GM12878 (cell line): ENCODE results near the gene EMILIN3. TPM values are rescaled to one million over a fixed set of nuclear protein-coding genes. Genes with fewer than 3 reads are reported as not detected.

ENCODE experiments used
- ATAC-seq: fragments of 200-7000 bp; cut with Tn5 transposase; 3 replicates; pipeline ENCODE4 v1.9.1; 2020; ENCODE audit warnings: mild to moderate bottlenecking, moderate library complexity
- BruUV-seq: library from RNA; stranded (reverse); fragments of 400-500 nt; replicated peaks from 2 replicates; lab custom pipeline; 2021; lab: Mats Ljungman, UMichigan
- CTCF ChIA-PET: fragments of 300-600 bp; sonication (Branson Sonifier 250); formaldehyde crosslinking; extraction: SDS; loops from one replicate; lab custom pipeline; 2021; ENCODE audit warnings: inconsistent platforms; lab: Yijun Ruan, JAX
- POLR2A ChIA-PET: fragments of 350-600 bp; formaldehyde crosslinking; extraction: SDS; loops from one replicate; lab custom pipeline; 2021; ENCODE audit warnings: inconsistent platforms; lab: Charles Lee
- RAD21 ChIA-PET: fragments of 300-600 bp; sonication (Branson Sonifier 250); formaldehyde crosslinking; loops from one replicate; lab custom pipeline; 2023; ENCODE audit warnings: antibody characterized with exemption; ENCODE audit not compliant: unreplicated experiment; lab: Charles Lee
- SMC1A ChIA-PET: fragments of 300-600 bp; sonication (Branson Sonifier 250); formaldehyde crosslinking; loops from one replicate; lab custom pipeline; 2023; ENCODE audit not compliant: unreplicated experiment, uncharacterized antibody; lab: Charles Lee
- DNase-seq: peaks from one replicate; pipeline ENCODE4 v3.0.0-alpha.2; 2011; ENCODE audit warnings: low read depth, low spot score
- FAIRE-seq: peaks from 3 replicates; lab custom pipeline; 2011; peaks lifted over from hg19 to GRCh38; lab: Jason Lieb, UNC
- H2AFZ ChIP-seq: 2 replicates; pipeline ENCODE4 v1.6.0; 2011; ENCODE audit warnings: low read depth, low read length, control low read depth; ENCODE audit not compliant: control insufficient read depth
- H3K27ac ChIP-seq: 2 replicates; pipeline ENCODE4 v1.5.1; 2011; ENCODE audit warnings: control low read depth; ENCODE audit not compliant: control insufficient read depth, insufficient read depth
- H3K27me3 ChIP-seq, 2 experiments: replicated peaks in 1 of 2; 2 replicates each; pipeline versions ENCODE4 v1.6.0 to v1.6.1; 2011; ENCODE audit warnings: low read length in 1 of 2; ENCODE audit not compliant: control insufficient read depth in 2 of 2, insufficient read depth in 2 of 2
- H3K36me3 ChIP-seq, 2 experiments: 2 replicates each; pipeline ENCODE4 v1.5.1; 2011; ENCODE audit warnings: low read length in 1 of 2; ENCODE audit not compliant: control insufficient read depth in 2 of 2, insufficient read depth in 2 of 2
- H3K4me1 ChIP-seq: 2 replicates; pipeline ENCODE4 v1.6.1; 2011; ENCODE audit warnings: mild to moderate bottlenecking, low read length, moderate library complexity, mixed read lengths; ENCODE audit not compliant: control insufficient read depth, insufficient read depth
- H3K4me2 ChIP-seq: 2 replicates; pipeline ENCODE4 v1.6.0; 2011; ENCODE audit warnings: control low read depth; ENCODE audit not compliant: control insufficient read depth, insufficient read depth
- H3K4me3 ChIP-seq: fragments of 200-600 bp; sonication (generic); 2 replicates; pipeline ENCODE4 v1.5.1; 2016
- H3K79me2 ChIP-seq: 2 replicates; pipeline ENCODE4 v1.6.0; 2011; ENCODE audit warnings: low read length; ENCODE audit not compliant: control insufficient read depth, insufficient read depth
- H3K9ac ChIP-seq: 2 replicates; pipeline ENCODE4 v1.8.0; 2011; ENCODE audit warnings: low read length, control low read depth, mixed read lengths; ENCODE audit not compliant: control insufficient read depth, insufficient read depth
- H3K9me3 ChIP-seq: replicated peaks from 3 replicates; pipeline ENCODE4 v1.5.1; 2011; ENCODE audit warnings: mild to moderate bottlenecking, low read length; ENCODE audit not compliant: control insufficient read depth, insufficient read depth
- H4K20me1 ChIP-seq: 2 replicates; pipeline ENCODE4 v1.6.0; 2011; ENCODE audit not compliant: control insufficient read depth, insufficient read depth
- BCL11A ChIP-seq: IDR thresholded peaks from 2 replicates; pipeline ENCODE4 v1.6.1; 2011; ENCODE audit warnings: low read depth, low read length
- BHLHE40 ChIP-seq, 2 experiments: fragments of 450-650 bp in 1 of 2; IDR thresholded peaks; 2 replicates each; pipeline ENCODE4 v1.6.1; 2011 to 2017; ENCODE audit warnings: low read depth in 2 of 2, borderline replicate concordance in 1 of 2, improper control_type of control experiment in 1 of 2, low read length in 1 of 2, mild to moderate bottlenecking in 1 of 2
- E2F8 ChIP-seq: fragments of 450-650 bp; IDR thresholded peaks from 2 replicates; pipeline ENCODE4 v1.6.1; 2018; ENCODE audit warnings: mild to moderate bottlenecking, low read depth, moderate library complexity; ENCODE audit not compliant: partially characterized antibody
- ETV6 ChIP-seq, 2 experiments: fragments of 450-650 bp in 1 of 2; IDR thresholded peaks in 1 of 2; conservative IDR thresholded peaks in 1 of 2; 2 replicates each; pipeline ENCODE4 v1.6.1; 2014; ENCODE audit warnings: antibody characterized with exemption in 1 of 2, borderline replicate concordance in 1 of 2, low read depth in 1 of 2, mild to moderate bottlenecking in 1 of 2, moderate library complexity in 1 of 2
- IRF4 ChIP-seq: IDR thresholded peaks from 2 replicates; pipeline ENCODE4 v1.6.1; 2011; ENCODE audit warnings: low read depth, low read length
- SMAD1 ChIP-seq: fragments of 450-650 bp; IDR thresholded peaks from 2 replicates; pipeline ENCODE4 v1.6.1; 2018; ENCODE audit warnings: mild to moderate bottlenecking, low read depth; ENCODE audit not compliant: partially characterized antibody
- TCF12 ChIP-seq: IDR thresholded peaks from 2 replicates; pipeline ENCODE4 v1.6.1; 2011; ENCODE audit warnings: low read depth, mild to moderate bottlenecking, low read length
- TCF3 ChIP-seq: IDR thresholded peaks from 2 replicates; pipeline ENCODE4 v1.6.1; 2012; ENCODE audit warnings: low read depth, mild to moderate bottlenecking, low read length, borderline replicate concordance; ENCODE audit not compliant: insufficient read depth
- ZZZ3 ChIP-seq: IDR thresholded peaks from 2 replicates; pipeline ENCODE4 v1.6.1; 2011; ENCODE audit warnings: low read depth; ENCODE audit not compliant: control insufficient read depth, insufficient read length
- WGBS: methylation state at CpG from one replicate; pipeline ENCODE4 v1.1.6; 2016; ENCODE audit warnings: low lambda C conversion rate; ENCODE audit not compliant: insufficient replicate concordance, insufficient coverage; ENCODE audit errors: missing lambda C conversion rate; 5-methylcytosine and 5-hydroxymethylcytosine counted together
- in situ Hi-C: fragments of 300-500 bp; cut with MboI; formaldehyde crosslinking; loops from 9 replicates; pipeline ENCODE4 v1.14.3; 2018; ENCODE audit warnings: mixed read lengths
- intact Hi-C: fragments of 100-400 bp; cut with micrococcal nuclease; formaldehyde crosslinking; loops from one replicate; pipeline ENCODE4 v1.14.2; 2022; ENCODE audit not compliant: unreplicated experiment
- polyA plus RNA-seq, 11 experiments: library from polyadenylated mRNA; depleted of rRNA in 4 of 11; unstranded in 6 of 11; stranded (reverse) in 5 of 11; fragments of >200 nt; fragmentation: Nextera tagmentation in 4 of 11; fragmentation: Illumina TruSeq in 1 of 11; extraction: Ambion mirVana in 4 of 11; extraction: Trizol in 1 of 11; gene quantifications; 1 replicate in 1 of 11; 2 replicates in 10 of 11; pipeline versions ENCODE4 v1.2.1 to v1.2.3, GENCODE V29; 2011 to 2016; ENCODE audit warnings: inconsistent platforms in 2 of 11, missing spikeins in 2 of 11, low read depth in 1 of 11
- total RNA-seq, 4 experiments: library from RNA; depleted of rRNA in 3 of 4; stranded (reverse); fragments of >200 nt in 3 of 4; fragmentation: Illumina TruSeq in 1 of 4; extraction: Trizol in 1 of 4; gene quantifications; 2 replicates each; pipeline versions ENCODE4 v1.2.1 to v1.2.3, GENCODE V29; 2013 to 2021
- TF ChIP-seq, protein P1 (sequence below): fragments of 450-650 bp; IDR thresholded peaks from 2 replicates; pipeline ENCODE4 v1.6.1; 2016; ENCODE audit warnings: mild to moderate bottlenecking

The EMILIN3 gene
- total and polyA plus RNA-seq, 10 of the 15 experiments (the other 5 are each of a cell fraction or from before 2014, with no cell fraction given) = not detected

GRCh38 chr20:41370176-41370575 is 3.6 kb upstream of the EMILIN3 start:
- in situ Hi-C loops = no loop called here
- TF ChIP-seq BCL11A (0 out of 2 replicates have a peak, but pooled peaks have one; percentile 18), TCF12 (peak; percentile 57; the same call in 1 of the 2 replicates), TCF3 (peak; percentile 68; the same call in 1 of the 2 replicates), ETV6 (conservative IDR thresholded peaks at IDR 0.05 in 1 of 2, IDR thresholded peaks at IDR 0.05 in 1 of 2; ENCODE audit: borderline replicate concordance in 1 of 2, low read depth in 1 of 2) (peak in 1 of 2 experiments; percentile 16; a peak in 1 of 4 replicates), E2F8 (no peak), BHLHE40 (IDR thresholded peaks at IDR 0.05; ENCODE audit: borderline replicate concordance in 1 of 2, low read depth in 2 of 2, low read length in 1 of 2) (peak in 1 of 2 experiments; percentile 24; a peak in 1 of 4 replicates), IRF4 (0 out of 2 replicates have a peak, but pooled peaks have one; percentile 48), SMAD1 (no peak), ZZZ3 (no peak)
- TF ChIP-seq, protein P1, sequence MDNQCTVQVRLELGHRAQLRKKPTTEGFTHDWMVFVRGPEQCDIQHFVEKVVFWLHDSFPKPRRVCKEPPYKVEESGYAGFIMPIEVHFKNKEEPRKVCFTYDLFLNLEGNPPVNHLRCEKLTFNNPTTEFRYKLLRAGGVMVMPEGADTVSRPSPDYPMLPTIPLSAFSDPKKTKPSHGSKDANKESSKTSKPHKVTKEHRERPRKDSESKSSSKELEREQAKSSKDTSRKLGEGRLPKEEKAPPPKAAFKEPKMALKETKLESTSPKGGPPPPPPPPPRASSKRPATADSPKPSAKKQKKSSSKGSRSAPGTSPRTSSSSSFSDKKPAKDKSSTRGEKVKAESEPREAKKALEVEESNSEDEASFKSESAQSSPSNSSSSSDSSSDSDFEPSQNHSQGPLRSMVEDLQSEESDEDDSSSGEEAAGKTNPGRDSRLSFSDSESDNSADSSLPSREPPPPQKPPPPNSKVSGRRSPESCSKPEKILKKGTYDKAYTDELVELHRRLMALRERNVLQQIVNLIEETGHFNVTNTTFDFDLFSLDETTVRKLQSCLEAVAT = no peak
- H4K20me1 ChIP-seq = no peaks in the 10 kb centered on the region
- peak; percentile 16 for DNase-seq
- no peak overlapping the region for H3K4me3 ChIP-seq
- H3K4me2 ChIP-seq = peak overlapping the region; percentile 44; the same call in 1 of the 2 replicates
- intact Hi-C loops = no loop called here
- no TSS peak for BruUV-seq
- H3K9ac ChIP-seq = no peak overlapping the region
- H3K27me3 ChIP-seq = peaks cover 0 to 15% of the 10 kb centered on the region in 2 experiments
- FAIRE-seq = no peak
- no peak; the same call in 2 of the 3 replicates for ATAC-seq
- ChIA-PET POLR2A (no interaction called here), CTCF (interaction anchor here (0.6 kb wide), 1 partner anchor 160 kb away, joined by 3 read pairs; no protein-coding TSS in a partner anchor), RAD21 (no interaction called here), SMC1A (no interaction called here)
- peaks cover 14% of the 10 kb centered on the region for H3K4me1 ChIP-seq
- H3K36me3 ChIP-seq = no peaks in the 10 kb centered on the region
- no peak overlapping the region for H2AFZ ChIP-seq
- no peak overlapping the region for H3K27ac ChIP-seq
- H3K9me3 ChIP-seq = no peaks in the 10 kb centered on the region
- WGBS = 21% methylated on average over 5 of the region's 5 CpGs
- H3K79me2 ChIP-seq = no peaks in the 10 kb centered on the region
